GM12878 (cell line): ENCODE results near the gene PDGFB. TPM values are rescaled to one million over a fixed set of nuclear protein-coding genes. Genes with fewer than 3 reads are reported as not detected.

Experiments used
- ATAC-seq: fragments of 200-7000 bp; cut with Tn5 transposase; 3 replicates; pipeline ENCODE4 v1.9.1; 2020; ENCODE audit warnings: mild to moderate bottlenecking, moderate library complexity
- BruUV-seq: library from RNA; stranded (reverse); fragments of 400-500 nt; replicated peaks from 2 replicates; lab custom pipeline; 2021; lab: Mats Ljungman, UMichigan
- CTCF ChIA-PET: fragments of 300-600 bp; sonication (Branson Sonifier 250); formaldehyde crosslinking; extraction: SDS; loops from one replicate; lab custom pipeline; 2021; ENCODE audit warnings: inconsistent platforms; lab: Yijun Ruan, JAX
- POLR2A ChIA-PET: fragments of 350-600 bp; formaldehyde crosslinking; extraction: SDS; loops from one replicate; lab custom pipeline; 2021; ENCODE audit warnings: inconsistent platforms; lab: Charles Lee
- RAD21 ChIA-PET: fragments of 300-600 bp; sonication (Branson Sonifier 250); formaldehyde crosslinking; loops from one replicate; lab custom pipeline; 2023; ENCODE audit warnings: antibody characterized with exemption; ENCODE audit not compliant: unreplicated experiment; lab: Charles Lee
- SMC1A ChIA-PET: fragments of 300-600 bp; sonication (Branson Sonifier 250); formaldehyde crosslinking; loops from one replicate; lab custom pipeline; 2023; ENCODE audit not compliant: unreplicated experiment, uncharacterized antibody; lab: Charles Lee
- DNase-seq: peaks from one replicate; pipeline ENCODE4 v3.0.0-alpha.2; 2011; ENCODE audit warnings: low read depth, low spot score
- FAIRE-seq: peaks from 3 replicates; lab custom pipeline; 2011; peaks lifted over from hg19 to GRCh38; lab: Jason Lieb, UNC
- H2AFZ ChIP-seq: 2 replicates; pipeline ENCODE4 v1.6.0; 2011; ENCODE audit warnings: low read depth, low read length, control low read depth; ENCODE audit not compliant: control insufficient read depth
- H3K27ac ChIP-seq: 2 replicates; pipeline ENCODE4 v1.5.1; 2011; ENCODE audit warnings: control low read depth; ENCODE audit not compliant: control insufficient read depth, insufficient read depth
- H3K27me3 ChIP-seq, 2 experiments: replicated peaks in 1 of 2; 2 replicates each; pipeline versions ENCODE4 v1.6.0 to v1.6.1; 2011; ENCODE audit warnings: low read length in 1 of 2; ENCODE audit not compliant: control insufficient read depth in 2 of 2, insufficient read depth in 2 of 2
- H3K36me3 ChIP-seq, 2 experiments: 2 replicates each; pipeline ENCODE4 v1.5.1; 2011; ENCODE audit warnings: low read length in 1 of 2; ENCODE audit not compliant: control insufficient read depth in 2 of 2, insufficient read depth in 2 of 2
- H3K4me1 ChIP-seq: 2 replicates; pipeline ENCODE4 v1.6.1; 2011; ENCODE audit warnings: mild to moderate bottlenecking, low read length, moderate library complexity, mixed read lengths; ENCODE audit not compliant: control insufficient read depth, insufficient read depth
- H3K4me2 ChIP-seq: 2 replicates; pipeline ENCODE4 v1.6.0; 2011; ENCODE audit warnings: control low read depth; ENCODE audit not compliant: control insufficient read depth, insufficient read depth
- H3K4me3 ChIP-seq: fragments of 200-600 bp; sonication (generic); 2 replicates; pipeline ENCODE4 v1.5.1; 2016
- H3K79me2 ChIP-seq: 2 replicates; pipeline ENCODE4 v1.6.0; 2011; ENCODE audit warnings: low read length; ENCODE audit not compliant: control insufficient read depth, insufficient read depth
- H3K9ac ChIP-seq: 2 replicates; pipeline ENCODE4 v1.8.0; 2011; ENCODE audit warnings: low read length, control low read depth, mixed read lengths; ENCODE audit not compliant: control insufficient read depth, insufficient read depth
- H3K9me3 ChIP-seq: replicated peaks from 3 replicates; pipeline ENCODE4 v1.5.1; 2011; ENCODE audit warnings: mild to moderate bottlenecking, low read length; ENCODE audit not compliant: control insufficient read depth, insufficient read depth
- H4K20me1 ChIP-seq: 2 replicates; pipeline ENCODE4 v1.6.0; 2011; ENCODE audit not compliant: control insufficient read depth, insufficient read depth
- CREM ChIP-seq: IDR thresholded peaks from 2 replicates; pipeline ENCODE4 v1.6.1; 2014; ENCODE audit warnings: antibody characterized with exemption, low read depth
- IKZF2 ChIP-seq, 2 experiments: fragments of 450-650 bp; IDR thresholded peaks; 2 replicates each; pipeline ENCODE4 v1.6.1; 2017; ENCODE audit warnings: mild to moderate bottlenecking in 2 of 2, moderate library complexity in 2 of 2
- LARP7 ChIP-seq: fragments of 450-650 bp; IDR thresholded peaks from 2 replicates; pipeline ENCODE4 v1.6.1; 2017; ENCODE audit warnings: mild to moderate bottlenecking
- MEF2A ChIP-seq: IDR thresholded peaks from 2 replicates; pipeline ENCODE4 v1.6.1; 2011; ENCODE audit warnings: low read depth, mild to moderate bottlenecking, low read length, moderate library complexity; ENCODE audit not compliant: insufficient read depth
- NR2C2 ChIP-seq: IDR thresholded peaks from 2 replicates; pipeline ENCODE4 v1.6.1; 2011; ENCODE audit warnings: borderline replicate concordance, low read depth; ENCODE audit not compliant: control insufficient read depth, insufficient read length
- POU2F2 ChIP-seq: IDR thresholded peaks from 3 replicates; pipeline ENCODE4 v1.6.1; 2011; ENCODE audit warnings: low read depth, mild to moderate bottlenecking, low read length, borderline replicate concordance
- RAD21 ChIP-seq: IDR thresholded peaks from 2 replicates; pipeline ENCODE4 v1.6.1; 2011; ENCODE audit warnings: mild to moderate bottlenecking, low read depth, low read length, moderate library complexity; ENCODE audit not compliant: insufficient read depth
- RCOR1 ChIP-seq: conservative IDR thresholded peaks from 2 replicates; pipeline ENCODE4 v1.6.1; 2012; ENCODE audit warnings: low read depth, low read length, improper control_type of control experiment
- RUNX3 ChIP-seq: IDR thresholded peaks from 2 replicates; pipeline ENCODE4 v1.6.1; 2012; ENCODE audit warnings: low read length, inconsistent platforms
- SMAD5 ChIP-seq: IDR thresholded peaks from 2 replicates; pipeline ENCODE4 v1.6.1; 2016; ENCODE audit warnings: antibody characterized with exemption, low read depth
- TAF1 ChIP-seq: IDR thresholded peaks from 2 replicates; pipeline ENCODE4 v1.6.1; 2011; ENCODE audit warnings: mild to moderate bottlenecking, low read depth, low read length, borderline replicate concordance
- YBX1 ChIP-seq: fragments of 450-650 bp; IDR thresholded peaks from 2 replicates; pipeline ENCODE4 v1.6.1; 2016; ENCODE audit warnings: antibody characterized with exemption
- ZNF207 ChIP-seq: fragments of 450-650 bp; IDR thresholded peaks from 2 replicates; pipeline ENCODE4 v1.6.1; 2014; ENCODE audit warnings: antibody characterized with exemption, mild to moderate bottlenecking, borderline replicate concordance
- ZZZ3 ChIP-seq: IDR thresholded peaks from 2 replicates; pipeline ENCODE4 v1.6.1; 2011; ENCODE audit warnings: low read depth; ENCODE audit not compliant: control insufficient read depth, insufficient read length
- WGBS: methylation state at CpG from one replicate; pipeline ENCODE4 v1.1.6; 2016; ENCODE audit warnings: low lambda C conversion rate; ENCODE audit not compliant: insufficient replicate concordance, insufficient coverage; ENCODE audit errors: missing lambda C conversion rate; 5-methylcytosine and 5-hydroxymethylcytosine counted together
- in situ Hi-C: fragments of 300-500 bp; cut with MboI; formaldehyde crosslinking; loops from 9 replicates; pipeline ENCODE4 v1.14.3; 2018; ENCODE audit warnings: mixed read lengths
- intact Hi-C: fragments of 100-400 bp; cut with micrococcal nuclease; formaldehyde crosslinking; loops from one replicate; pipeline ENCODE4 v1.14.2; 2022; ENCODE audit not compliant: unreplicated experiment
- polyA plus RNA-seq, 11 experiments: library from polyadenylated mRNA; depleted of rRNA in 4 of 11; unstranded in 6 of 11; stranded (reverse) in 5 of 11; fragments of >200 nt; fragmentation: Nextera tagmentation in 4 of 11; fragmentation: Illumina TruSeq in 1 of 11; extraction: Ambion mirVana in 4 of 11; extraction: Trizol in 1 of 11; gene quantifications; 1 replicate in 1 of 11; 2 replicates in 10 of 11; pipeline versions ENCODE4 v1.2.1 to v1.2.3, GENCODE V29; 2011 to 2016; ENCODE audit warnings: inconsistent platforms in 2 of 11, missing spikeins in 2 of 11, low read depth in 1 of 11
- total RNA-seq, 4 experiments: library from RNA; depleted of rRNA in 3 of 4; stranded (reverse); fragments of >200 nt in 3 of 4; fragmentation: Illumina TruSeq in 1 of 4; extraction: Trizol in 1 of 4; gene quantifications; 2 replicates each; pipeline versions ENCODE4 v1.2.1 to v1.2.3, GENCODE V29; 2013 to 2021
- TF ChIP-seq, protein P1 (sequence below): IDR thresholded peaks from 2 replicates; pipeline ENCODE4 v1.6.1; 2012; ENCODE audit warnings: low read depth, low read length, improper control_type of control experiment
- TF ChIP-seq, protein P2 (sequence below): fragments of 450-650 bp; IDR thresholded peaks from 2 replicates; pipeline ENCODE4 v1.6.1; 2016; ENCODE audit warnings: mild to moderate bottlenecking
- TF ChIP-seq, protein P3 (sequence below): fragments of 450-650 bp; IDR thresholded peaks from 2 replicates; pipeline ENCODE4 v1.6.1; 2014; ENCODE audit warnings: mild to moderate bottlenecking
- TF ChIP-seq, protein P4 (sequence below): IDR thresholded peaks from 2 replicates; pipeline ENCODE4 v1.6.1; 2012; ENCODE audit warnings: low read depth, low read length, improper control_type of control experiment
- TF ChIP-seq, protein P5 (sequence below): IDR thresholded peaks from 2 replicates; pipeline ENCODE4 v1.6.1; 2011; ENCODE audit warnings: mild to moderate bottlenecking, low read depth, low read length, moderate library complexity; ENCODE audit not compliant: insufficient replicate concordance

PDGFB gene
- total and polyA plus RNA-seq, 10 of the 15 experiments (the other 5 are each of a cell fraction or from before 2014, with no cell fraction given): 0.13 to 1.1 (median 0.56) TPM; not detected in 1

DNA sequence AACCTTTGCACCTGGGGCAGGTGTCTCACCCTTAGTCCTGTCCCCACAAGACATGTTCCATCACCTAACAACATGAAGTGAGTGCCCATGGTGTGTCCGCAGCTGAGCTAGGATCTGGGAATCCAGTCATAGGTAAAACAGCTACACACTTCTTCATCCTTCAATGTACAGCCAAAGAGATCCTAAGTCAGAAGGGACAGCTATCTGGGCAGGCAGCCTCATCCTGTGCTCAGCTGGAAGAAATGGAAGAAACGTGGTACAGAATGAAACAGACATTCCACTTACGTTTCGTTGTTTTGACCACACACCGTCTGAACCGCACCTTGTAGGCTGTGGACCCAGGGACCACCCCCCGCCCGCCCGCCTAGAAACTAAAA is 30.8 kb downstream of the PDGFB start:
- intact Hi-C loops: loop anchor here (2.0 kb wide), 1 partner anchor 97 kb away; no protein-coding TSS in a partner anchor
- Histone ChIP-seq H3K27me3 (no peaks in the 10 kb centered on the region; a peak in 1 of 4 replicates), H3K4me3 (no peak overlapping the region), H3K4me2 (no peak overlapping the region), H3K4me1 (no peaks in the 10 kb centered on the region), H3K36me3 (no peaks in the 10 kb centered on the region), H3K9me3 (no peaks in the 10 kb centered on the region), H3K9ac (no peak overlapping the region), H3K27ac (no peak overlapping the region), H2AFZ (no peak overlapping the region), H3K79me2 (no peaks in the 10 kb centered on the region), H4K20me1 (no peaks in the 10 kb centered on the region)
- ChIA-PET CTCF (interaction anchor here (1.0 to 4.3 kb wide), 5 partner anchors 9 to 315 kb away, joined by 4 to 20 read pairs (median 5); no protein-coding TSS in a partner anchor), RAD21 (interaction anchor here (1.0 kb wide), 2 partner anchors 78 to 103 kb away, joined by 3 to 4 read pairs; no protein-coding TSS in a partner anchor), SMC1A (interaction anchor here (0.7 to 1.6 kb wide), 3 partner anchors 33 to 97 kb away, joined by 3 to 5 read pairs (median 3); no protein-coding TSS in a partner anchor), POLR2A (no interaction called here)
- no peak for DNase-seq
- in situ Hi-C loops: no loop called here
- no TSS peak for BruUV-seq
- WGBS: 42% methylated on average over 9 of the region's 9 CpGs
- FAIRE-seq: no peak
- TF ChIP-seq RUNX3 (no peak), TAF1 (no peak), SMAD5 (no peak), MEF2A (no peak), CREM (no peak), YBX1 (no peak), ZZZ3 (no peak), NR2C2 (no peak), RAD21 (no peak), LARP7 (no peak), ZNF207 (no peak), POU2F2 (no peak), IKZF2 (IDR thresholded peaks at IDR 0.05) (no peak), RCOR1 (no peak)
- TF ChIP-seq, protein P1, sequence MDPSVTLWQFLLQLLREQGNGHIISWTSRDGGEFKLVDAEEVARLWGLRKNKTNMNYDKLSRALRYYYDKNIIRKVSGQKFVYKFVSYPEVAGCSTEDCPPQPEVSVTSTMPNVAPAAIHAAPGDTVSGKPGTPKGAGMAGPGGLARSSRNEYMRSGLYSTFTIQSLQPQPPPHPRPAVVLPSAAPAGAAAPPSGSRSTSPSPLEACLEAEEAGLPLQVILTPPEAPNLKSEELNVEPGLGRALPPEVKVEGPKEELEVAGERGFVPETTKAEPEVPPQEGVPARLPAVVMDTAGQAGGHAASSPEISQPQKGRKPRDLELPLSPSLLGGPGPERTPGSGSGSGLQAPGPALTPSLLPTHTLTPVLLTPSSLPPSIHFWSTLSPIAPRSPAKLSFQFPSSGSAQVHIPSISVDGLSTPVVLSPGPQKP: no peak
- TF ChIP-seq, protein P2, sequence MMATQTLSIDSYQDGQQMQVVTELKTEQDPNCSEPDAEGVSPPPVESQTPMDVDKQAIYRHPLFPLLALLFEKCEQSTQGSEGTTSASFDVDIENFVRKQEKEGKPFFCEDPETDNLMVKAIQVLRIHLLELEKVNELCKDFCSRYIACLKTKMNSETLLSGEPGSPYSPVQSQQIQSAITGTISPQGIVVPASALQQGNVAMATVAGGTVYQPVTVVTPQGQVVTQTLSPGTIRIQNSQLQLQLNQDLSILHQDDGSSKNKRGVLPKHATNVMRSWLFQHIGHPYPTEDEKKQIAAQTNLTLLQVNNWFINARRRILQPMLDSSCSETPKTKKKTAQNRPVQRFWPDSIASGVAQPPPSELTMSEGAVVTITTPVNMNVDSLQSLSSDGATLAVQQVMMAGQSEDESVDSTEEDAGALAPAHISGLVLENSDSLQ: no peak
- TF ChIP-seq, protein P3, sequence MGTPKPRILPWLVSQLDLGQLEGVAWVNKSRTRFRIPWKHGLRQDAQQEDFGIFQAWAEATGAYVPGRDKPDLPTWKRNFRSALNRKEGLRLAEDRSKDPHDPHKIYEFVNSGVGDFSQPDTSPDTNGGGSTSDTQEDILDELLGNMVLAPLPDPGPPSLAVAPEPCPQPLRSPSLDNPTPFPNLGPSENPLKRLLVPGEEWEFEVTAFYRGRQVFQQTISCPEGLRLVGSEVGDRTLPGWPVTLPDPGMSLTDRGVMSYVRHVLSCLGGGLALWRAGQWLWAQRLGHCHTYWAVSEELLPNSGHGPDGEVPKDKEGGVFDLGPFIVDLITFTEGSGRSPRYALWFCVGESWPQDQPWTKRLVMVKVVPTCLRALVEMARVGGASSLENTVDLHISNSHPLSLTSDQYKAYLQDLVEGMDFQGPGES: no peak
- TF ChIP-seq, protein P4, sequence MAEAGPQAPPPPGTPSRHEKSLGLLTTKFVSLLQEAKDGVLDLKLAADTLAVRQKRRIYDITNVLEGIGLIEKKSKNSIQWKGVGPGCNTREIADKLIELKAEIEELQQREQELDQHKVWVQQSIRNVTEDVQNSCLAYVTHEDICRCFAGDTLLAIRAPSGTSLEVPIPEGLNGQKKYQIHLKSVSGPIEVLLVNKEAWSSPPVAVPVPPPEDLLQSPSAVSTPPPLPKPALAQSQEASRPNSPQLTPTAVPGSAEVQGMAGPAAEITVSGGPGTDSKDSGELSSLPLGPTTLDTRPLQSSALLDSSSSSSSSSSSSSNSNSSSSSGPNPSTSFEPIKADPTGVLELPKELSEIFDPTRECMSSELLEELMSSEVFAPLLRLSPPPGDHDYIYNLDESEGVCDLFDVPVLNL: no peak
- TF ChIP-seq, protein P5, sequence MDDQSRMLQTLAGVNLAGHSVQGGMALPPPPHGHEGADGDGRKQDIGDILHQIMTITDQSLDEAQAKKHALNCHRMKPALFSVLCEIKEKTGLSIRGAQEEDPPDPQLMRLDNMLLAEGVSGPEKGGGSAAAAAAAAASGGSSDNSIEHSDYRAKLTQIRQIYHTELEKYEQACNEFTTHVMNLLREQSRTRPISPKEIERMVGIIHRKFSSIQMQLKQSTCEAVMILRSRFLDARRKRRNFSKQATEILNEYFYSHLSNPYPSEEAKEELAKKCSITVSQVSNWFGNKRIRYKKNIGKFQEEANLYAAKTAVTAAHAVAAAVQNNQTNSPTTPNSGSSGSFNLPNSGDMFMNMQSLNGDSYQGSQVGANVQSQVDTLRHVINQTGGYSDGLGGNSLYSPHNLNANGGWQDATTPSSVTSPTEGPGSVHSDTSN: no peak
- no peak for ATAC-seq
